Activated T-cell treated with anti-CD3 and anti-CD28 coated beads for 24 hours (primary cell): ENCODE data around the gene ATP6V0E1.

Experiments used
- DNase-seq: peaks from one replicate; pipeline ENCODE4 v3.0.0-alpha.2; 2020; ENCODE audit warnings: low read depth

The ATP6V0E1 gene

DNA sequence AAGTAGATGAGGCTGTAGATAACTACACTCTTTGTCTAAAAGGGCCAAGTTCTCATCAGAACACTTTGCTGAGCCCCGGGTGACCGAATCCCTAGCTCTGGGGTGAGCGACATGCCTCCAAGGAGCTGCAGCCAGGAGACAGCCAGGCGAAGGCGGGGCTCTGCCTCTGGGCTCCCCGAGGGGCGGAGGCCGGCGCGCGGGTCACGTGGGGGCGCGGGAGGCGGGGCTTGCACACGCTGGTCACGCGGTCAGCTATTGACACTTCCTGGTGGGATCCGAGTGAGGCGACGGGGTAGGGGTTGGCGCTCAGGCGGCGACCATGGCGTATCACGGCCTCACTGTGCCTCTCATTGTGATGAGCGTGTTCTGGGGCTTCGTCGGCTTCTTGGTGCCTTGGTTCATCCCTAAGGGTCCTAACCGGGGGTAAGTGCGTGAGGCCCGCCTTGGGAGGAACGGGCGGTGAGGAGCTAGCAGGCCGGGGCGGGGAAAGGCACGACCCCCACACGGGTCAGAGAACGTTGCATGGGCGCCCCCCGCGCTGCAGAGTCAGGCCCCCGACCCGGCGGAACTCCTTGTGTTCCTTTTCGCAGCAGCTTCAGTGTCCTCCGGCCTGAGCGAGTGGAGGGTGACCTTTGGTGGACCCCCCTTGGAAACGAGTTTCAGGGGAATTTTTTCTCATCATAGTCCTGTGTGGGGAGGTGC lies at the start of gene ATP6V0E1:
Gene ATP6V0E1, plus strand, starts transcription at position 230 of the 702 bp plus-strand sequence. Its CDS starts 90 bp downstream, at position 320.
- DNase-seq = peak; percentile 95

GRCh38 chr5:172935096-172935495 lies 48.5 kb upstream of the ATP6V0E1 start:
- DNase-seq = no peak

DNA sequence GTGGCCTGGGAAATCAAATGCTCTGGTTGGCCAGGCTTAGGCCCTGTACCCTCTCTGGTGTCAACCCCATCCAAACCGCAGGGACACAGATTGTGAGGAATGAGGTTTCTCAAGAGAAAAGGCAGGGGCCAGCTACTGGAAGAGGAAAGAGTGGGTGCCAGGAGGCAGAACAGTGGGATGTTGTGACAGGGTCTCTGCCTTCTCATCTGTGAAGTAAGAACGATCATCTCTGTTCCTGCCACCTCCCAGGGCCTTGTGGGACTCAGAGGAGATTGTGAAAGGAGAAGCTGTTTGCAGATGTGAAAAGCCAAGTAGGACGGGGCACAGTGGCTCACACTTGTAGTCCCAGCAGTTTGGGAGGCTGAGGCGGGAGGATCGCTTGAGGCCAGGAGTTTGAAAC lies 47.2 kb upstream of the ATP6V0E1 start:
- no peak for DNase-seq

DNA sequence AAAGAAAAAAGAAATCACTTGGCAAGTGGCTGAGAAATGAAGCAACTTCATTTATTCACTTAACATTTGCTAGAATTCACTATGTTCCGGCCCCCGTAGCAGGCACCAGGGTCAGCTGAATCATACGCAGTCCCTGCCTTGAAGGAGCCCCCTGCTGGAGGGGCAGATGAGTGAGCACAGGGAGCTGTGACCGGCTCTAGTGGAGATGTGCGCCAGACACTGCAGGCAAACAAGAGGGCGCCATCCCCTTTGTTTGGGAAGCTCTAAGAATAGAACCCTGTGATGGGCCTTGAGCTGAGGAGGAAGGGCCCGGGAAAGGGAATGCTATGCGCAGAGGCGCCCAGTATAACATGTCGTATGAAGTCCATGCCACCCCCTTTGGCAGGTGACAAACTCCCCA lies 44.5 kb upstream of the ATP6V0E1 start:
- DNase-seq = no peak

GRCh38 chr5:172939611-172940267 lies 43.8 kb upstream of the ATP6V0E1 start:
- no peak for DNase-seq

DNA sequence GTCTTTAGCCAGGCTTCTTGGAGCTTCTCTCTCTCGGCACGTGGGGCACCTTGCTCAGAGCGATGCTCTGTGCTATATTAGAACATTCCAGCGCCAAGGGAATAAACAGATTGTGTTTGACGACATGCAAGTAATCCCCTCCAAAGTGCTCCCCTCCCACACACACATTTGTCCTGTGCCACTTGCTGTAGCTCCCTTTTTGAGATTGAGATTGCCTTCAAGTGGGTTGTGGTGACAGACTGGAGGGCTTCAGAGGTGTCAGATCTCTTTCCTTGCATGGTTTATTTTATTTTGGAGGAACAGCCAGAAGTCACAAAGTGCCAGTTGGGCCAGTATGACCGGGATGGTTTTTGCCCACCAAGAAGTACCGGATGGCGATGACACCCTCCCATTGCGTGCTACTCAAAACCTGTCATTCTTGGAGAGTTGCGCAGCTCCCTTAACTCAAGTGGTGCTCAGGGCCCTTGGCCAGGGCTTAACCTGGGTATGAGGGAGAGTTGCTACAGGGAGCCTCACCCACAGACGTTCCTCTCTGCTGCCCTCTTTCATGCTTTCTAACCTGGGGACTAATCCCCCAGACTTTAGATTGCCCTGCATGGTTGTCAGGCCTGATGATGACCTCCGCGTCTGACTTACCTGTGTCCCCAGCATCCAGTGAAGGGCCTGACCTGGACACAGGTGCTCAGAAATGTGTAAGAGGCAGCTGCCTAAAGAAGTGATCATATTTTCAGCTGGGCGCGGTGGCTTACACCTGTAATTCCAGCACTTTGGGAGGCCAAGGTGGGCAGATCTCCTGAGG lies 43.1 kb upstream of the ATP6V0E1 start:
- no peak for DNase-seq

DNA sequence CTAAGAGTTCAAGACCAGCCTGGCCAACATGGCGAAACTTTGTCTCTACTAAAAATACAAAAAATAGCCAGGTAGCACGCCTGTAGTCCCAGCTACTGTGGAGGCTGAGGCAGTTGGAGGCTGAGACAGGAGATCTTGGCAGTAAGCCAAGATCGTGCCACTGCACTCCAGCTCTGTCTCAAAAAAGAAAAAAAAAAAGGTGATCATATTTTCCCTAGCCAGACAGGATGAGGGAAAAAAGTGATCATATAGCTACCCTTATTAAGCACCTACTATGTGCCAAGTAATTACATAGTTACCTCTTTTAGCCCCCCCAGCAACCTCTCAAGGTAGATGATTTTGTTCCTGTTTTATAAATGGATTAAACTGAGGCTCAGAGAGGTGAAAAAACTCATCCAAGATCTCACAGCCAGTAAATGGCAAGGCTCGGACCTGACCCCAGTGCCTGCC lies 42.5 kb upstream of the ATP6V0E1 start:
- no peak for DNase-seq

- no peak for DNase-seq
These were observed 41.0 kb upstream of the ATP6V0E1 start for GRCh38 chr5:172942556-172942955.

DNA sequence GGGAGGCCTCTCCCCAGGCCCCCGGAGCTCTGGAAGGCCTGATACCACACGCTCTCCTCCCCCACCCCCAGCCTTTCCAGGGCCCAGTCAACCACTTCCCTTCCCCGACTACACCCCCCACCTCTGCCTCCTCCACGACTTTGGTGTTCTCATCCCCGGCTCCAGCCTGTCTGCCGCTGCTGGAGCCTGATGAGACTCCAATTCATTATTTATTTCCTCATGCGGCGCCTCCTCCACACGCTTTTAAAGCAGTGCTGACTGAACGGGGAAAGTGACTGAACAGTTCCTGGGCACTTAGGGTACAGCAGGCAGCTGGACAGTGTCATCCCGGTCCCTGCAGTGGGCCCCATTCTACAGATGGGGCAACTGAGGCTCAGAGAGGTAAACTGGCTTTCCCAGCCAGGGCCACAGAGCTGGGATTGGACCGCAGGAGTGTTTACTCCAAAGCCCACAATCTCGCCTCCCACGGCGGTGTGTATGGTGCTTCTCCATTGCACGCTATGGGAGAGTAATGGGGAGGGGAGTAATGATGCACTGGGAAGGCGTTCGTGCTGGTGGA lies 40.2 kb upstream of the ATP6V0E1 start:
- no peak for DNase-seq

DNA sequence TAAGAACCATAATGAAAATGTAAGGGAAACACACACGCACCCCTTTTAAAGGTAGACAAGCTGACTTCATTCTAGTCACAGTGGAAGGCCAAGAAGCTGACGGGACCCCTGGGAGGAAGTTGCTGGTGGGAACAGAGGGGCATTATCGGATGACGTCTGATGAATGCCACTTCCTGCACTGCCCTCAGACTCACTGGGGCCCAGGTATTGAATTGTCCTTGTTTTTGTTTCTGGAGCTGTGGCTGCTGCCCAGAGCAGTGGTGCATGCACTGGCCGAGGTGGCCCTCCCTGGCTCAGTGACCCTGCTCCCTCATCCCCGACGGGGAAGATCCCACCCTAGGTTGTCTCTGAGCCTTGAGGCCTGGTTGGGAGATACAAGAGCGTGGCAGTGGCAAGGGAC lies 39.7 kb upstream of the ATP6V0E1 start:
- no peak for DNase-seq

DNA sequence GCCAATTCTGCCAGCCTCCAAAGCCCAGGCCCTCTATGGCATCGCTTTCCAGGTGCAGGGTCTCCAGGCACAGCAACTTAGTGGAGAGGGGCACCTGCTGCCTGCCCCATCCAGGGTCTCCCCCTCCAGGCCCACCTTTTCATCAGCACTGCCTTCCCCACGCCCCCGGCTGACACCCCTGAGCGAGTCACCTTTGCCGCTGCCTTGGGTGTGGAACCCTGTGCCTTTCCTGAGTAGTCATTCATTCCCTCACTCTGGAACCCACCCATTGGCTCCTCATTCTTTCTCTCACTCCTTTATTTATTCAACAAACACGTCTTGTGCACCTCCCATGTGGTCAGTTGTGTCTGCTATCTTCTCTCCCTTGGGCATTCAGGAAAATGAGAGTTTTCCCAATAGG lies 38.8 kb upstream of the ATP6V0E1 start:
- DNase-seq = no peak

DNA sequence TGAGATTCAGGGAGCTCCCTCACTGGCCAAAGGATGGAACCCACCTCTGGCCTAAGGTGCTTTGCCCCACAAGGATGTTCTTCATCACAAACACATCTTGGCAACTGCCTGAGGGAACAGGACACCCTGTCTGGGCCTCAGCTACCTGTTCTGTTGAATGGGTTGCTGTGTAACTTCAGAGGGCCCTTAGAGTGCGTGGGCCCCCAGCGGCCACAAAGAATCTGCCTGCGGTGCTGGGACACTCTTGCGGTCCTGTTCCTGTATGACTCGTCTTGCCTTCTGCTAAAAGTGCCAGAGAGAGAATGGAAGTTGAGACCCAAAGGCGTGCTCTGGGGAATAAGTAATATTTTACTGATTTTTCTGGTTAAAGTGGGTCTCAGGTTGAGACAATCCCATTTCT lies 38.4 kb upstream of the ATP6V0E1 start:
- no peak for DNase-seq

GRCh38 chr5:172946146-172946545 lies 37.4 kb upstream of the ATP6V0E1 start:
- no peak for DNase-seq

DNA sequence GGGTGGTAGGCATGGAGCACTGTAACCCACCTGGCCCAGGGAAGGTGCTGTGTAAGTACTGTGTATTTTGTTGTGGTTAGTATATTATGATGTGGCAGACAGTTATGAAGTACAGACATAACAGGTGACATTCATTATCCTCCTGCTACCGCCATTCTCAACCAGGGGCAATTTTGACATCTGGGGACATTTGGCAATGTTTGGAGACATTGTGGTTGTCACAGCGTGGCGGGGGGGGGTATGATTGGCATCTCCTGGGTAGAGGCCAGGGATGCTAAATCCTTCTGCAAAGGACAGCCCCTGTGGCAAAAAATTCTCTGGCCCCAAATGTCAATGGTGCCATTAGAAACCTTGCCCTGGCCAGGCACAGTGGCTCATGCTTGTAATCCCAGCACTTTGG lies 34.1 kb upstream of the ATP6V0E1 start:
- DNase-seq = no peak

- no peak for DNase-seq
These were observed 33.2 kb upstream of the ATP6V0E1 start for GRCh38 chr5:172950176-172950965.

GRCh38 chr5:172951371-172952033 lies 32.1 kb upstream of the ATP6V0E1 start:
- DNase-seq = no peak

DNA sequence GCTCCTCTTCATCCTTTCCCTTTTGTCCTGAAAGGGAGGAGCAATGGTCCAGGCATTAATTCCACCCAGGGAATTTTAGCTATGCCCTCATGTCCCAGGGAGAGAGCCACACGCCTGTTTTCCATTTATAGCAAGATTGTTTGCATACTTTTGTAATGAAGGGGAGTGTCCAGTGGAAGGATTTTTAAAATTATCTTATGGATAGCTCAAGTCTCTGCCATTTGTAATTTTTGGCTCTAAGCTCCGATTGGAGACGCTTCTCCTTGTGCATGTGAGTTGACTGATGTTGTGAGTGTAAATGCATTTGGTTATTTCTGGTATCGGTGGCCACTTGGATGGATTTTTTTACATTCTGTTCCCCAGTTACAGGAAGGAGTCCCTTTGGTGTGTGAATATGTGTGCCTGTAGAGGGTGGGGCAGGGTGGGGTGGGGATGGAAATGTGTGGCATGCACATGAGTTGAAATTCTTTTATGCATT lies 31.5 kb upstream of the ATP6V0E1 start:
- DNase-seq = no peak

- DNase-seq = no peak
These were observed 29.5 kb upstream of the ATP6V0E1 start for GRCh38 chr5:172953776-172954675.

- no peak for DNase-seq
These were observed 28.8 kb upstream of the ATP6V0E1 start for GRCh38 chr5:172954751-172955159.

DNA sequence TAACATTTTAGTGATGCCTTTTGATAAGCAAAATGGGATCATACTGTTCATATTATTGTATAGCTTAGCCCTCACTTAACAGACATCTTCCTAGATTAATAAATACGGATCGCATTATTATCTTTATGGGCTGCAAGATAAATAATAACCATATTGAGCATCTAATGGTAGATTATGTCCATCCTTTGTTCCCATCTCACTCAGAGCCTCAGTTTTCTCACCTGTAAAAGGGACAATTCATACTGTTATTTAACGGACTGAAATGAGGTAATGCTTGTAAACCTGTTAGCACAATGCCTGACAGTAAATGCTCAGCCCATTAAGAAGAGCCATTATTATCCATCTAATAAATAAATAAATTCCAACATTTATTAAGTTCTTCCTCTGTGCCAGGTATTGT lies 27.3 kb upstream of the ATP6V0E1 start:
- DNase-seq = no peak
